ENCODE measurements around the gene TSPAN32. TPM values are rescaled to one million over a fixed set of nuclear protein-coding genes. Genes with fewer than 3 reads are reported as not detected.
A peak's percentile ranks its signal among the peaks of the same experiment; 100 is the strongest.
"Not testable (repeated sequence)": the region's sequence is repeated elsewhere in the genome, so short reads cannot be mapped to it uniquely, and the experiment has no call there.

The TSPAN32 gene
- total RNA-seq, 1 donor from 2014 or later = not detected

- no peak for DNase-seq (ENCODE audit: low read depth in 2 of 2)
These were observed 34.4 kb upstream of the TSPAN32 start for GRCh38 chr11:2267306-2267850.

GRCh38 chr11:2267851-2268728, 33.7 kb upstream of the TSPAN32 start:
- no peak for DNase-seq (ENCODE audit: low read depth in 2 of 2)

- no peak for DNase-seq (ENCODE audit: low read depth in 2 of 2)
These were observed 32.8 kb upstream of the TSPAN32 start for GRCh38 chr11:2268729-2269600.

- DNase-seq (ENCODE audit: low read depth in 2 of 2) = peak; percentile 56 to 64
These were observed 32.1 kb upstream of the TSPAN32 start for GRCh38 chr11:2269601-2270321.

- no peak for DNase-seq (ENCODE audit: low read depth in 2 of 2)
These were observed 31.3 kb upstream of the TSPAN32 start, which contains the start of gene ASCL2 for GRCh38 chr11:2270322-2271076. TSS of gene ASCL2 (minus strand) at chr11:2270588. CDS start at chr11:2270332, 256 bp downstream.

- DNase-seq (ENCODE audit: low read depth in 2 of 2) = no peak
These were observed 30.8 kb upstream of the TSPAN32 start for GRCh38 chr11:2271077-2271326.

GRCh38 chr11:2271327-2272227, 30.2 kb upstream of the TSPAN32 start:
- DNase-seq (ENCODE audit: low read depth in 2 of 2) = no peak

GRCh38 chr11:2272228-2272945, 29.4 kb upstream of the TSPAN32 start:
- no peak for DNase-seq (ENCODE audit: low read depth in 2 of 2)

GRCh38 chr11:2272946-2273280, 28.9 kb upstream of the TSPAN32 start:
- DNase-seq (ENCODE audit: low read depth in 2 of 2) = no peak

GRCh38 chr11:2273311-2273710, 28.5 kb upstream of the TSPAN32 start:
- no peak for DNase-seq (ENCODE audit: low read depth in 2 of 2)

GRCh38 chr11:2273771-2274170, 28.0 kb upstream of the TSPAN32 start:
- no peak for DNase-seq (ENCODE audit: low read depth in 2 of 2)

GRCh38 chr11:2275334-2276279, 26.2 kb upstream of the TSPAN32 start:
- no peak for DNase-seq (ENCODE audit: low read depth in 2 of 2)

- no peak for DNase-seq (ENCODE audit: low read depth in 2 of 2)
These were observed 25.4 kb upstream of the TSPAN32 start for GRCh38 chr11:2276280-2277007.

- no peak for DNase-seq (ENCODE audit: low read depth in 2 of 2)
These were observed 24.8 kb upstream of the TSPAN32 start for GRCh38 chr11:2277008-2277346.

- DNase-seq (ENCODE audit: low read depth in 2 of 2) = no peak
These were observed 23.8 kb upstream of the TSPAN32 start for GRCh38 chr11:2277933-2278523.

- no peak for DNase-seq (ENCODE audit: low read depth in 2 of 2)
These were observed 21.6 kb upstream of the TSPAN32 start for GRCh38 chr11:2280208-2280607.

- not testable (repeated sequence) for DNase-seq (ENCODE audit: low read depth in 2 of 2)
These were observed 15.5 kb upstream of the TSPAN32 start for GRCh38 chr11:2286350-2286749.

All from lung microvascular endothelial cell (primary cell).